Tibial artery (tissue), 4 donors: Measurements from ENCODE around the gene TAPBP.
A peak's percentile ranks its signal among the peaks of the same experiment; 100 is the strongest.

Experiments used
- DNase-seq, 2 donors: peaks; one replicate each; pipeline ENCODE4 v3.0.0-alpha.2; 2019
- H3K27ac ChIP-seq, 2 donors: fragments of 200-600 bp; sonication (generic) in 1 of 2; 1 replicate in 1 of 2; 2 replicates in 1 of 2; pipeline ENCODE4 v1.5.1; 2018 to 2019; ENCODE audit warnings: mild to moderate bottlenecking in 1 of 2
- H3K27me3 ChIP-seq, 2 donors: fragments of 200-600 bp; sonication (generic) in 1 of 2; one replicate each; pipeline versions ENCODE4 v1.5.1 to v1.6.0; 2016 to 2019
- H3K36me3 ChIP-seq, 3 donors: fragments of 200-600 bp; sonication (generic) in 2 of 3; one replicate each; pipeline ENCODE4 v1.5.1; 2016 to 2019; ENCODE audit warnings: mild to moderate bottlenecking in 2 of 3
- H3K4me1 ChIP-seq, 4 donors: fragments of 200-600 bp; sonication (generic) in 2 of 4; 1 replicate in 3 of 4; 2 replicates in 1 of 4; pipeline ENCODE4 v1.5.1; 2016 to 2019
- H3K4me3 ChIP-seq, 2 donors: fragments of 200-600 bp; sonication (generic) in 1 of 2; 1 replicate in 1 of 2; 2 replicates in 1 of 2; pipeline ENCODE4 v1.5.1; 2018 to 2019; ENCODE audit warnings: mild to moderate bottlenecking in 2 of 2
- H3K9me3 ChIP-seq, 3 donors: fragments of 200-600 bp; sonication (generic) in 1 of 3; one replicate each; pipeline ENCODE4 v1.5.1; 2016 to 2019
- intact Hi-C: fragments of 100-400 bp; cut with DNase I; formaldehyde crosslinking; loops from one replicate; pipeline ENCODE4 v1.15.0; 2023; ENCODE audit warnings: low total_unique reads
- TF ChIP-seq, protein P1 (sequence below), 2 experiments: fragments of 200-600 bp in 1 of 2; fragments of 450-650 bp in 1 of 2; IDR thresholded peaks; one replicate each; pipeline ENCODE4 v1.5.1; 2017 to 2019; ENCODE audit warnings: antibody characterized with exemption in 2 of 2, mild to moderate bottlenecking in 1 of 2, moderate library complexity in 1 of 2

The TAPBP gene

GRCh38 chr6:33296797-33297405, 17.0 kb downstream of the TAPBP start:
- no peak for DNase-seq
- H3K4me3 ChIP-seq = peak overlapping the region; percentile 76 to 79

GRCh38 chr6:33295621-33296369, 18.1 kb downstream of the TAPBP start:
- DNase-seq = no peak
- H3K27ac ChIP-seq = no peak overlapping the region
- peaks cover 0 to 33% (median 19%) of the 10 kb centered on the region in 4 donors for H3K4me1 ChIP-seq
- TF ChIP-seq, protein P1, sequence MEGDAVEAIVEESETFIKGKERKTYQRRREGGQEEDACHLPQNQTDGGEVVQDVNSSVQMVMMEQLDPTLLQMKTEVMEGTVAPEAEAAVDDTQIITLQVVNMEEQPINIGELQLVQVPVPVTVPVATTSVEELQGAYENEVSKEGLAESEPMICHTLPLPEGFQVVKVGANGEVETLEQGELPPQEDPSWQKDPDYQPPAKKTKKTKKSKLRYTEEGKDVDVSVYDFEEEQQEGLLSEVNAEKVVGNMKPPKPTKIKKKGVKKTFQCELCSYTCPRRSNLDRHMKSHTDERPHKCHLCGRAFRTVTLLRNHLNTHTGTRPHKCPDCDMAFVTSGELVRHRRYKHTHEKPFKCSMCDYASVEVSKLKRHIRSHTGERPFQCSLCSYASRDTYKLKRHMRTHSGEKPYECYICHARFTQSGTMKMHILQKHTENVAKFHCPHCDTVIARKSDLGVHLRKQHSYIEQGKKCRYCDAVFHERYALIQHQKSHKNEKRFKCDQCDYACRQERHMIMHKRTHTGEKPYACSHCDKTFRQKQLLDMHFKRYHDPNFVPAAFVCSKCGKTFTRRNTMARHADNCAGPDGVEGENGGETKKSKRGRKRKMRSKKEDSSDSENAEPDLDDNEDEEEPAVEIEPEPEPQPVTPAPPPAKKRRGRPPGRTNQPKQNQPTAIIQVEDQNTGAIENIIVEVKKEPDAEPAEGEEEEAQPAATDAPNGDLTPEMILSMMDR (IDR thresholded peaks at IDR 0.05) = no peak
- H3K9me3 ChIP-seq = no peaks in the 10 kb centered on the region
- intact Hi-C loops = loop anchor here (10.0 kb wide), 1 partner anchor 119 kb away; the partner anchor contains the start of genes CUTA and PHF1
- peaks cover 15 to 60% (median 47%) of the 10 kb centered on the region in 3 donors for H3K36me3 ChIP-seq
- no peaks in the 10 kb centered on the region for H3K27me3 ChIP-seq
- H3K4me3 ChIP-seq = no peak overlapping the region

More at GRCh38 chr6:33296797-33297405, 17.0 kb downstream of the TAPBP start:
- intact Hi-C loops = loop anchor here (10.0 kb wide), 1 partner anchor 118 kb away; the partner anchor contains the start of genes CUTA and PHF1
- H3K9me3 ChIP-seq = no peaks in the 10 kb centered on the region
- TF ChIP-seq, protein P1 (IDR thresholded peaks at IDR 0.05) = no peak
- H3K27ac ChIP-seq = peak overlapping the region; percentile 94 to 97
- H3K27me3 ChIP-seq = no peaks in the 10 kb centered on the region
- peaks cover 11 to 51% (median 40%) of the 10 kb centered on the region in 3 donors for H3K36me3 ChIP-seq
- H3K4me1 ChIP-seq = peaks cover 0 to 42% (median 24%) of the 10 kb centered on the region in 4 donors

DNA sequence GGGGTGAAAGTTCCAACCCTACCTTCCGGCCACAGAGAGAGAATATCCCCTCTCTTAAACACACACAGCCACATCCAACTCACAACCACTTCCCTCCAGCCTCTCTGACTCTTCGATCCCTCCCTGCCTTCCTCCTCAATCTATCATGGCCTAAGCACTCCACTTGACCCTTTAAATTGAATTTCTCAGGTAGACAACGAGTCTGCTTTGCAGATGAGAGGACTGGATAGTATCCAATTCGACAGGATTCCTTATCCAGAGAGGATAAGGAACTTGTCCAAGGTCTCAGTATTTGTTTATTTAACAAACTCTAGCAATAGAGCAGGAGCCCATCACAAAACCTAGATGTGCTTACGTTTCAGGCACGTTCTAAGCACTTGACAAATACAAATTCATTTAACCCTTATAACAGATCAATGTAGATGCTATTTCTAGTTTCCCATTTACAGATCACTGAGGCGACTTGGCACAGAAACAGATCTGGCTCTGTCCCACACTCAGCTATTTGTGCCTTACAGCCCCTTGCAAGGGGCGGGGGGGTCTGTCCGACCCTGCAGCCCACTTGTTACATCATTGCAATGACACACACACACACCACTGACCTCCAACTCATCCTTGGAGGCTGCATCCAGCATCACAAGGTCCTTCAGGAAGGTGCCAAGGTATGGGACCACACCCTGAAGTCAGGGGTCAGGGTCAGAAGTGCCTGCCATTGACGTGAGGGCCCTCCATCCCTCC, 19.6 kb downstream of the TAPBP start:
- Histone ChIP-seq H3K36me3 (peaks cover 15 to 60% (median 50%) of the 10 kb centered on the region in 3 donors), H3K27ac (no peak overlapping the region), H3K4me3 (no peak overlapping the region), H3K27me3 (no peaks in the 10 kb centered on the region), H3K9me3 (no peaks in the 10 kb centered on the region), H3K4me1 (peaks cover 0 to 35% (median 24%) of the 10 kb centered on the region in 4 donors)
- TF ChIP-seq, protein P1 (IDR thresholded peaks at IDR 0.05) = no peak
- intact Hi-C loops = loop anchor here (10.0 kb wide), 1 partner anchor 121 kb away; the partner anchor contains the start of genes CUTA and PHF1
- no peak for DNase-seq

DNA sequence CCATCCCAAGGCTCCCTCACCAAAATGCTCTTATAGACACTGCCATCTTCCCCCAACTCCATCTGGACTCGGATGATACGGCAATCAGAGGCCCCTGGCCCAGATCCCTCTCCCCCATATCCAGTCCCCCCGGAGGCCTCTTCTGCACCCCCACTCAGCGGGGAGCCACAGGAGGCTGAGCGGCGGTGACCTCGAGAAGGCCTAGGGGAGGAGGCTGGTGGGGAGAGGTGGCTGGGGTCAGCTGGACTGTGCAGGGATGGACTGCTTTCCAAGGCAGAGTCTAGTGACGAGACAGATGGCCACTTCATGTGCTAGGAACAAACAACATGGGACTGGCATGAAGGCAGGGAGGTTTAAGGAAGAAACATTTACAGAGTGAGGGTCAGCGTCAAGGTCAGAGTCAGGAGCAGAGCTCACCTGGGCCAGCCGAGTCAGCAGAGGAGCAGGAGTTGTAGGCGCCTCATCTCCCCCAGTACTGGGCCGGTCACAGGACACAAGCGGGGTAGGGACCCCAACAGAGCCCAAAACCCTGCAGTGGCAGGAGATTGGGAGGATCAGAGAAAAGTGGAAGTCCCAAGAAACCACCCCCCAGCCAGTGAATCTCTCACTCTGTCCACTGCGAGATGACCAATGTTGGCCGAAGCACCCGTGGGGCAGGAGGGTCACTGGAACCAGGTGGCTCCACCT, 20.7 kb downstream of the TAPBP start:
- intact Hi-C loops = loop anchor here (10.0 kb wide), 1 partner anchor 122 kb away; the partner anchor contains the start of genes CUTA and PHF1

More for the DNA sequence above, 20.7 kb downstream of the TAPBP start:
- H3K9me3 ChIP-seq = no peaks in the 10 kb centered on the region
- no peak overlapping the region for H3K4me3 ChIP-seq
- TF ChIP-seq, protein P1 (IDR thresholded peaks at IDR 0.05) = no peak
- no peak overlapping the region for H3K27ac ChIP-seq
- H3K4me1 ChIP-seq = peaks cover 4 to 41% (median 29%) of the 10 kb centered on the region in 4 donors
- DNase-seq = no peak
- no peaks in the 10 kb centered on the region for H3K27me3 ChIP-seq
- H3K36me3 ChIP-seq = peaks cover 15 to 60% (median 50%) of the 10 kb centered on the region in 3 donors
